GM18526 (cell line): ENCODE measurements around the gene CWC27.

Experiments
- POLR2A ChIP-seq: IDR thresholded peaks from 3 replicates; pipeline ENCODE4 v1.6.1; 2011; ENCODE audit not compliant: insufficient read length; ENCODE audit errors: extremely low read depth

Gene CWC27

GRCh38 chr5:64814073-64814472 lies 45.3 kb downstream of the CWC27 start:
- TF ChIP-seq POLR2A, result no peak

- TF ChIP-seq POLR2A, result no peak
These were observed 49.5 kb downstream of the CWC27 start for GRCh38 chr5:64818245-64818644.

GRCh38 chr5:64822320-64822719 lies 53.6 kb downstream of the CWC27 start:
- TF ChIP-seq POLR2A, result no peak

- no peak for TF ChIP-seq POLR2A
These were observed 57.8 kb downstream of the CWC27 start for GRCh38 chr5:64826541-64826940.

DNA sequence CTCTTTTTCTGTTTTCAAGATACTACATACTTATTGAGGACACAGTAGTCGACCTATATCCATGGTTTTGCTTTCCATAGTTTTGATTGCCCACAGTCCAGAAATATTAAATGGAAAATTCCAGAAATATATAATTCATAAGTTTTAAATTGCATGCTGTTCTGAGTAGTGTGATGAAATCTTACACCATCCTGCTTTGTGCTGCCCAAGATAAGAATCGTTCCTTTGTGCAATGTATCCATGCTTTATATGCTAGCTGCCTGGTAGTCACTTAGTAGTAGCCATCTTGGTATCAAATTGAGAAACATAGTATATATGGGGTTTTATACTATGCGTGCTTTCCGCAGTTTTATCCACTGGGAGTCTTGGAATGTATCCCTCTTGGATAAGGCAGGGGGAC lies 59.0 kb downstream of the CWC27 start:
- TF ChIP-seq POLR2A, result no peak

DNA sequence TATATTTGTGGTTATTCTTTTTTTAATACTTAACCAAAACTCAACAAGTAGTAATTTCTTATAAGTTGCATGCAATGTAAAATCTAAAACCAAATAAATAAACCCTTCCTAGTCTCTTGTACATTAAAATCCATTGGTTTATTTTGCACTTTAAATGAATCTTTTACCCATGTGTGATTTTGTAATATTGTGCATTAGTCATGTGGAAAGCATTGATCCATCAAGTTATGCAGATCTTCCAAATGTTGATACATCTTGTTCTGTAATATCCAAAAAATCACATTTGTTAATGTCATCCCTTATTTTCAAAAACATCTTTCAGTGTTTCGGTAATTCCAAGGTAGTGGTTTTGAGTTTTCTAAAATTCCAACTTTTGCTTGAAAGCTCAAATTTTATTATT lies 63.3 kb downstream of the CWC27 start:
- no peak for TF ChIP-seq POLR2A

- TF ChIP-seq POLR2A, result no peak
These were observed 65.3 kb downstream of the CWC27 start for GRCh38 chr5:64834037-64834436.

DNA sequence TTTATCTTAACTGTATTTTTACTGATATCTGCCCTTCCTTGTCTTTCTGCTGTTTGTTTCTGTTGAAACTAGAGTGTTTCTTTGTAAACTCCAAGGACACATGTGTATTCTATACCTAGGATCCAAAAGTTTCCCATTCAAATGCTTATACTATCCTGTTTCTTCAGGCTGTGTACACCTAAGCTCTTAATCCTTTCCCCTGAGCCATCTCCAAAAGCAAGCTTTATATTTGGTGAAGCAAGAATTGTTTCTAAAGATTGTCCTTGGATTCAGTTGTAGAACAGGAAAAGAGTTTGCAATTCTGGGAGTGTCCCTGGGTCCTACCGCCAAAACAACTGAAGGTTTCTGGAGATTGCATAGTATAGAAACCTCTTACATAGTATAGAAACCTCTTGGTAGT lies 65.9 kb downstream of the CWC27 start:
- no peak for TF ChIP-seq POLR2A

DNA sequence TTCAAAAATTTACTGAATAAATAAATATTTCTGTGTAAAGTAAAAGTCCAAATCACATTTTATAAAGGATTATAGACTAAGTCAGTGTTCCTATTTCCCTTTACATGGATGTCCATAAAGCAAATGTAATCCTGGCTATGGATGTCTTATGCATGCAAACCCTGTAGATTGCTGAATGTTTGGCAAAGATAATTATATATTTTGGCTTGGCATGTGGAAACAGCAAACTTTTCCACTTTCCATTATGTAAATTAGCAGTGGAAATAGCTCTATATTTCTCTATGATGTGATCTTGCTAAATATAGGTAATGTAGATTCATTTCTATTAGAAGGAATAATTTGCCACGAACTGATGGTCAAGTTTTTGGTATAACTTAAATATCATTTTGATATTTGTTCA lies 66.5 kb downstream of the CWC27 start:
- no peak for TF ChIP-seq POLR2A

DNA sequence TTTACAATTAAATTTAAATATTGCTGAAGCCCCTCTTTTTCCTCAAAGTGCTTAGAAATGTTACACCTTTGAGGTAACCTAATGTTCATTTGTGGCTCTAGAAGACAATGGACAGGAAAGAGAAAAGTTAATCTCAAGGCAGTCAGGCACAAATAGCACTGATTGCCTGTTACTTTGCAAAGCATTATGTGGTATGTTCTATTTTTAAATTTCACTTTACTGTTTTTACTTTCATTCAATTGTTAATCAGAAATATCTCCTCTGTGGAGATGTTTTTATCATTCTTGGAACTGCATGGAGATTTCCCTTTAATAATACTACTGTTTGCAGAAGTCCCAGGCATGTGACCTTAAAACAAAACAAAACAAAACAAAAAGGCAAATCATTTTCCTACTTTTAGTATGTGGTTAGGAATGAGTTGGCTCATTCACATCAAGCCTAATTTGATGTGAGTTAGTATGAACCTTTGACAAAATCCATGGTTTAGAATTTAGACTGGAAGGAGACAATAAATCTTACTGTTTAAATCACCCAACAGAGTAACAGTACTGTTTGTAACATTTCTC lies 67.5 kb downstream of the CWC27 start:
- no peak for TF ChIP-seq POLR2A

DNA sequence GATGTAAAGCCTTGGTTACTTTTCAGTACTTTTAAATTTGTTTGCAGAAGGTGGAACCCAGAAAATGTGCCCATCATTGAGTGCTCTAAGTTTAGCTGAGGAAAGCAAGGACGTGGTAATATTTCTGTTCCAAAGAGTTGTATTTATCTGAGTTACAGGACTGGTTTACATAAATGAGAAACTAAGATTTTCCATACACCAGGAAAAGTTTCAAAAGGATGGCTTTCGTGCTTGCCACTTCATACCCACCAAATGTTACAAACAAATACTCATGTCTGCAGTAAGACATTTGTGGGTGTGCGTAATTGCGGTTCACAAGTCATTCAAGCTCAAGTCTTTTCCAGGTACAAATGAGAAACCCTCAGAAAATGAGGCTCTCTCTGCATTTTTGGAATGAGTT lies 68.1 kb downstream of the CWC27 start:
- TF ChIP-seq POLR2A, result no peak

DNA sequence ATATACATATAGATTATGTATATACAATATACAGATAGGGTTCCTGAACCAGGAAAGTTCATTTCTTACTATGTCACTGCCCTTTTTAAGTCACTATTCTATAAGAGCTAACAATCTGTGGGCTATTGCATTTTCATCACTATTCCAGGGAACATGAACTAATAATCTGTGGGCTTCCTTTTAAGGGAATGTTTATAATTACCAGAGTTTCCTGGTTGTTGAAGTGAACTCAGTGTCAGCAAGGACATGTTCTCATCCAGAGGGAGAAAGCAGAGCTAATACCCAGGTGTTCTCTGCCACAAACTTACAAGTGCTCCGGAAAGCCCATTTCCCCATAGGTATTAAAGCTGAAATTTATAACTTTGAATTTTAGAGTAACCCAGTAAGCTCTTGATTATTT lies 69.6 kb downstream of the CWC27 start:
- TF ChIP-seq POLR2A, result no peak

- TF ChIP-seq POLR2A, result no peak
These were observed 70.1 kb downstream of the CWC27 start for GRCh38 chr5:64838803-64839202.

DNA sequence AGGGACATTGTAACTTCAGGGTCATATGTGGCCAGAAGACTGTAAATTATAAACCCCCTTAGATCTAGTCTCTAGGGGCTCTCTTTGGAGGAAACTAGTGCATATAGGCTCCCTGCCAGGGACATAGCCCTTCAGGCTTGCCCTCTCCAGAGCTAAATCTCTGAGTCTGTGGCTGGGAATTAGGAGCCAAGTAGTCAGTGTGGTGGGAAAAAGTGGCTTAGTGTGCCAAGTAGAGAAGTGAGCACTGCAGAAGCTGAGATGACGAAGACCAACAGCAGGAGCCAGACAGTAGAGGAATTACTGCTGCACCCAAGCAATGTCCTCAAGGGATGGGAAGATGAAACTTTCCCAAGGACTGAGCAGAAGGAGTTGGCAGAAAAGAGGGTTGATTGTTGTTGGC lies 71.2 kb downstream of the CWC27 start:
- TF ChIP-seq POLR2A, result no peak

- no peak for TF ChIP-seq POLR2A
These were observed 72.2 kb downstream of the CWC27 start for GRCh38 chr5:64840958-64841357.

GRCh38 chr5:64853777-64854176 lies 85.0 kb downstream of the CWC27 start:
- no peak for TF ChIP-seq POLR2A

DNA sequence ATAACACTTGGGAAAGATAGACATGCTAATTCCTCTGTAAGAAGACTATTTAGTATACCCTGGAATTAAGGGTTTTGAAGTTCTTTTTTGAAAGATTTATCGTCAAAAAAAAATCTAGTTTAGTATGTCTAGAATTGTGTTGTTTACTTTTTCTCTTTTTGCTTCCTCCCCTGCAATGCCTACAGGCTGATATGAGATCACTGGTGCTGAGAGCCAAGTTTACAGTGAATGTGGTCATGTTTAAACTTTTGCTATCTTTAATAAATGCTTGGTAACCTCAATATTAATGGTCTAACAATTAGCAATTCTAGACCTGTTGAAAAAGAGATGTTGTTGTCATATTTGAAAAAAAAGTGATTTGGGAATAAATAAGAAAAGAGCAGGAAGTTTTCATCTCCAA lies 86.1 kb downstream of the CWC27 start:
- TF ChIP-seq POLR2A, result no peak

GRCh38 chr5:64859881-64860280 lies 91.2 kb downstream of the CWC27 start:
- no peak for TF ChIP-seq POLR2A

- no peak for TF ChIP-seq POLR2A
These were observed 92.6 kb downstream of the CWC27 start for GRCh38 chr5:64861281-64861680.

DNA sequence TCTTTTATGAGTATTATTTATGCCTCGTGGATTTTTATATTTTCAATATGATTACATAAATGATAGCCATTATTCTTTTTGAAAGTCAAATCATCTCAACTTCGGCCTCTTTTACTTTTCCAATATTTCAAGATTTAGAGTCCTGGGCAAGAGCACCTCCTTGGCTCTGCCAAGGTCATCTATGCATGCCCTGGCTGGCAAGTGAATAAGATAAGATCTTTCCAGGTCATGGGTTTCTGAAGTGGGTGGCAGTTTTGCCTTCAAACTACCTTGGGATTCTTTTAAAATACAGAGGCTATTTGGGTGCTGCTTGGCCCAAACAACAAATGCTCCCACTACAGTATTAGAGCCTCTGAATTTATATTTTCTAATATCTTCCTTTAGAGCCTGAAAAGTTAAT lies 95.4 kb downstream of the CWC27 start:
- TF ChIP-seq POLR2A, result no peak
